GM21515 (cell line): ENCODE measurements around the gene GLTPD2.

Experiments
- ATAC-seq: cut with Tn5 transposase; IDR thresholded peaks from one replicate; pipeline ENCODE4 v1.9.1; 2021; ENCODE audit not compliant: unreplicated experiment

Gene GLTPD2

GRCh38 chr17:4788807-4789700 lies at the start of gene GLTPD2:
TSS of gene GLTPD2 (plus strand) at chr17:4788964. CDS start at chr17:4789012, 48 bp downstream.
- ATAC-seq, result peak; percentile 12

- peak; percentile 53 for ATAC-seq
Observed at GRCh38 chr17:4739122-4740024, 49.4 kb upstream of the GLTPD2 start, which contains the start of the genes CXCL16 and ZMYND15. TSS of gene CXCL16 (minus strand) at chr17:4739928. CDS start at chr17:4739339, 589 bp downstream. TSS of gene ZMYND15 (plus strand) at chr17:4739833. CDS start at chr17:4740549, 716 bp downstream.

GRCh38 chr17:4740025-4740351 lies 48.8 kb upstream of the GLTPD2 start:
- ATAC-seq, result no peak

- no peak for ATAC-seq
Observed at GRCh38 chr17:4740584-4740983, 48.2 kb upstream of the GLTPD2 start.

GRCh38 chr17:4741544-4741943 lies 47.2 kb upstream of the GLTPD2 start:
- ATAC-seq, result no peak

GRCh38 chr17:4742133-4742532 lies 46.6 kb upstream of the GLTPD2 start:
- no peak for ATAC-seq

GRCh38 chr17:4742629-4743028 lies 46.1 kb upstream of the GLTPD2 start:
- no peak for ATAC-seq

- no peak for ATAC-seq
Observed at GRCh38 chr17:4743216-4743615, 45.5 kb upstream of the GLTPD2 start.

GRCh38 chr17:4743898-4744297 lies 44.9 kb upstream of the GLTPD2 start:
- no peak for ATAC-seq

GRCh38 chr17:4744999-4745969 lies 43.5 kb upstream of the GLTPD2 start:
- no peak for ATAC-seq

DNA sequence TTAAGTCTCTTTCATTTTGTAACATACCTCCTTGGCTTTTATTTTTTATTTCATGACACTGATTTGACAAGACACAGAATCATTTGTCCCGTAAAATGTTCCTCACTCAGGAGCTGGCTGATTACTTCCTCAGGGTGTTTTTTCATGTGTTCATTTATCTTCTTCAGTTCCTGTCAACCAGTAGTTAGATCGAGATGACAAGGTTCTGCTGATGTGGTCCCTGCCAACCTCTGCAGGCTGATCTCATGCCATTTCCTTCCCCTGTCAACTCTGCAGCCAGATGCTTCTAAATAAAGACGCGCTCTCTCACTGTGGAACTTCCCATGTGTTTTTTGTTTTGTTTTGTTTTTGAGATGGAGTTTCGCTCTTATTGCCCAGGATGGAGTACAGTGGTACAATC lies 40.9 kb upstream of the GLTPD2 start:
- no peak for ATAC-seq

GRCh38 chr17:4748686-4749085 lies 40.1 kb upstream of the GLTPD2 start:
- no peak for ATAC-seq

- no peak for ATAC-seq
Observed at GRCh38 chr17:4750606-4751005, 38.2 kb upstream of the GLTPD2 start.

DNA sequence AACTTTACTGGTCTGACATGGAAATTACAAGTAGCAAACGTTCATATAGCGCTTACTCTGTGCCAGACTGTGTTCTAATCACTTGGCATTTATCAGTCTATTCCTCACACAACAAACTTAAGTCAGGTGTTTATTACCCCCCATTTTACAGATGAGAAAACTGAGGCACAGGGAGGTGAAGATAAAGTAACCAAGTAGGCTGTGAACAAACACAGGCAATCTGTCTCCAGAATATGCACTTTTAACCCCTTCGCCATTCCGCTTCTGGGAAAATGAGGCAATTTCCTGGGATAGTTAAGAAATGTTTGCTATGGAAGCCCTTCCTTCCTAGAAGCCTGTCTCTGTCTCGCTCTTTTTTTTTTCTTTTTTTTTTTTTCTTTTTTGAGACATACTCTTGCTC lies 36.8 kb upstream of the GLTPD2 start:
- ATAC-seq, result no peak

DNA sequence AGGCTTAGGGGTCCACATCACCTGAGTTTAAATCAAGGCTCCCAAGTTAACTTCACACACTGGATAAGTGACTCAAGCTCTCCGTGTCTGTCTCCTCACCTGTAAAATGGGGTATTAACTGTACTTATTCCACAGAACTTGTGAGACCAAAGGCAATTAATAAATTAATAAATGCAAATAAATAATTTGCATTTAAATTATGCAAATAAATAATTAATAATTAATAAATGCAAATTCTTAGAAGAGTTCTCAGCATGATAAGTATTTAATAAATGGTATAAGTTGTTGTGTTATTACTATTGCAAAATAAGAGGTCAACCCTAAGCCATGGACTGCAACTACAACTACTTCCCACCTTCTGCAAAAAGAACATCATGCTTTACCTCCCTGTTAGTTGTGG lies 35.4 kb upstream of the GLTPD2 start:
- ATAC-seq, result no peak

GRCh38 chr17:4759776-4760236 lies 29.0 kb upstream of the GLTPD2 start:
- no peak for ATAC-seq

- no peak for ATAC-seq
Observed at GRCh38 chr17:4764595-4764994, 24.2 kb upstream of the GLTPD2 start.

DNA sequence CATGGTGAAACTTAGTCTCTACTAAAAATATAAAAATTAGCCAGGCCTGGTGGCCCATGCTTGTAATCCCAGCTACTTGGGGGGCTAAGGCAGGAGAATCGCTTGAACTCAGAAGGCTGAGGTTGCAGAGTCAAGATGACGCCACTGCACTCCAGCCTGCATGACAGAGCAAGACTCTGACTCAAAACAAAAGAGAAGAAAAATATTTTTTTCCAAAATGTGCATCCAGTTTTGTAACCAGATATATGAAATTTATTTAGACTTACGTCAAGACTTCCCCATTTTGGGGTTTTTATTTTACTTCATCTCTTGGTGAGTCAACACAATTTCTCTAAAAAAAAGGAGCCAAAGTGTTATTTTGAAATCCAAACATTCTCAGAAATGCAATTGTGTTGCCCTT lies 22.6 kb upstream of the GLTPD2 start:
- ATAC-seq, result no peak

- ATAC-seq, result no peak
Observed at GRCh38 chr17:4766723-4767122, 22.0 kb upstream of the GLTPD2 start.

DNA sequence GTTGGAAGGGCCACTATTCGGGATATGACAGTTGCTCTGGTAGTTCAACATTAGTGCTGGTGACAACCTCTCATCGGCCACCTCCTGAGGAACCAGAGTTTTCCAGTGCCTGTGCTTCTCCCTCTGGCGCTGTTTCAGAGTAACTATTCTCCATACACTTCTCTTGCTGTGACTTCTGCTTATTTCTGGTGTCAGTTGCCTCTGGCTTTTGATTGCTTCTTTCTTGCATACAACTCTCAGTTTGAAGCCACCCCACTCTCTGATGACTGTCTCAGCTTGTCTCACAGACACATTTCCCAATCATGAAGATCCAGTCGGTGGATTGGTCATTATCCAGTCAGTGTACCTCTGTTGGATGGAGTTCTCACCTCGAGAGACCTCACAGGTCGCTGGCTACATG lies 20.5 kb upstream of the GLTPD2 start:
- no peak for ATAC-seq
